ENCODE results near the gene ALG10B.

ALG10B gene

GRCh38 chr12:38370311-38370710 is 53.7 kb downstream of the ALG10B start:
- H3K9me3 ChIP-seq (ENCODE audit: control insufficient read depth, low read length), result no peaks in the 10 kb centered on the region
- H3K36me3 ChIP-seq (ENCODE audit: control insufficient read depth, insufficient read depth, low read length), result no peaks in the 10 kb centered on the region
- H3K4me3 ChIP-seq (ENCODE audit: insufficient read depth, low read depth, low read length, poor library complexity, severe bottlenecking), result no peak overlapping the region
- no peaks in the 10 kb centered on the region for H3K4me1 ChIP-seq (ENCODE audit: control insufficient read depth, insufficient read depth, low read length, poor library complexity, severe bottlenecking)
- no peak for DNase-seq
- no peak overlapping the region for H3K27ac ChIP-seq (ENCODE audit: insufficient read depth, low read length, poor library complexity, severe bottlenecking)
- H3K27me3 ChIP-seq (replicated peaks; ENCODE audit: control insufficient read depth, insufficient read depth, low read length, poor library complexity, severe bottlenecking), result no peaks in the 10 kb centered on the region

DNA sequence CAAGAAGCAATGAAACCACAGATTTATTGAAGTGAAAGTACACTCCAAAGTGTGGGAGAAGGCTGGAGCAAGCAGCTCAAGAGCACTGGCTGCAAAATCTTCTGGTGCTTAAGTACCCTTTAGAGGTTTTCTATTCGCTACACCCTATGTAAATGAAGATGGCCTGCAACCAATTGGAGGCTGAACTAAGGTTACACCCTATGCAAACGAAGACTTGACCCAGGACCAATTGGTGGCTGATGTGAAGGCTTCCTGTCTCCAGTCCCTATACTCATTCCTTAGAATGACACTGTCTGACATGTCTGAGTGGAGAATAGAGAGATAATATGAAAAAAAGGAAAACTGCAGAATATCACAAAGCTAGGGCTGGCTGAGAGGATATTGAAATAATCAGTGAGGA is 57.2 kb downstream of the ALG10B start:
- Histone ChIP-seq H3K4me3 (ENCODE audit: insufficient read depth, low read depth, low read length, poor library complexity, severe bottlenecking) (no peak overlapping the region), H3K9me3 (ENCODE audit: control insufficient read depth, low read length) (no peaks in the 10 kb centered on the region), H3K27ac (ENCODE audit: insufficient read depth, low read length, poor library complexity, severe bottlenecking) (no peak overlapping the region), H3K27me3 (replicated peaks; ENCODE audit: control insufficient read depth, insufficient read depth, low read length, poor library complexity, severe bottlenecking) (no peaks in the 10 kb centered on the region), H3K4me1 (ENCODE audit: control insufficient read depth, insufficient read depth, low read length, poor library complexity, severe bottlenecking) (no peaks in the 10 kb centered on the region), H3K36me3 (ENCODE audit: control insufficient read depth, insufficient read depth, low read length) (no peaks in the 10 kb centered on the region)
- DNase-seq, result no peak

- H3K27ac ChIP-seq (ENCODE audit: insufficient read depth, low read length, poor library complexity, severe bottlenecking), result no peak overlapping the region
- H3K27me3 ChIP-seq (replicated peaks; ENCODE audit: control insufficient read depth, insufficient read depth, low read length, poor library complexity, severe bottlenecking), result no peaks in the 10 kb centered on the region
- H3K36me3 ChIP-seq (ENCODE audit: control insufficient read depth, insufficient read depth, low read length), result no peaks in the 10 kb centered on the region
- H3K4me1 ChIP-seq (ENCODE audit: control insufficient read depth, insufficient read depth, low read length, poor library complexity, severe bottlenecking), result no peaks in the 10 kb centered on the region
- H3K9me3 ChIP-seq (ENCODE audit: control insufficient read depth, low read length), result no peaks in the 10 kb centered on the region
- H3K4me3 ChIP-seq (ENCODE audit: insufficient read depth, low read depth, low read length, poor library complexity, severe bottlenecking), result no peak overlapping the region
- DNase-seq, result no peak
Measured at GRCh38 chr12:38374751-38375150, 58.2 kb downstream of the ALG10B start.
